HFFc6 (cell line): ENCODE data around the gene LRRK1. TPM values are rescaled to one million over a fixed set of nuclear protein-coding genes. Genes with fewer than 3 reads are reported as not detected.

Source experiments
- DNase-seq: peaks from one replicate; pipeline ENCODE4 v3.0.0-alpha.2; 2018
- H3K27ac Mint-ChIP-seq: 2 replicates; pipeline ENCODE4 v1.8.0; 2020; ENCODE audit warnings: mild to moderate bottlenecking, mixed read lengths
- H3K27me3 Mint-ChIP-seq: 2 replicates; pipeline ENCODE4 v1.8.0; 2021; ENCODE audit warnings: mild to moderate bottlenecking, moderate library complexity, mixed read lengths; ENCODE audit not compliant: insufficient read depth
- H3K36me3 Mint-ChIP-seq: 2 replicates; pipeline ENCODE4 v1.8.0; 2021; ENCODE audit warnings: low read depth, mixed read lengths
- H3K4me1 Mint-ChIP-seq: 2 replicates; pipeline ENCODE4 v1.8.0; 2020; ENCODE audit warnings: low read depth, mixed read lengths
- H3K4me3 Mint-ChIP-seq: 2 replicates; pipeline ENCODE4 v1.8.0; 2020; ENCODE audit warnings: mild to moderate bottlenecking, moderate library complexity, mixed read lengths
- H3K9me3 Mint-ChIP-seq: 2 replicates; pipeline ENCODE4 v1.8.0; 2020; ENCODE audit warnings: mild to moderate bottlenecking, mixed read lengths
- CTCF ChIP-seq: fragments of 200-600 bp; sonication (generic); IDR thresholded peaks from 2 replicates; pipeline ENCODE4 v1.5.0; 2021; ENCODE audit warnings: antibody characterized with exemption, mild to moderate bottlenecking
- total RNA-seq, 6 experiments: library from RNA; stranded (reverse); fragmentation: NEBNext Ultra II Directional; extraction: Animal tissue kit (Norgen Biotek cat#: 25700); gene quantifications; 2 replicates in 1 of 6; 3 replicates in 5 of 6; pipeline ENCODE4 v1.2.3, GENCODE V29; 2021

Gene LRRK1
- total RNA-seq, 6 experiments from 2014 or later, result 11.4 to 14.8 (median 13.5) TPM

- Mint-ChIP-seq H3K36me3 (peaks cover 52% of the 10 kb centered on the region), H3K4me3 (no peak overlapping the region), H3K27ac (no peak overlapping the region), H3K27me3 (no peaks in the 10 kb centered on the region; the same call in 1 of the 2 replicates), H3K4me1 (no peaks in the 10 kb centered on the region), H3K9me3 (peaks cover 10% of the 10 kb centered on the region)
- DNase-seq, result no peak
- TF ChIP-seq CTCF, result no peak
Measured at GRCh38 chr15:101031213-101031612, 112.1 kb downstream of the LRRK1 start.

GRCh38 chr15:101033801-101034200 is 114.6 kb downstream of the LRRK1 start:
- no peak overlapping the region for H3K4me3 Mint-ChIP-seq
- H3K27me3 Mint-ChIP-seq, result no peaks in the 10 kb centered on the region
- H3K4me1 Mint-ChIP-seq, result no peaks in the 10 kb centered on the region
- no peak for DNase-seq
- peaks cover 10% of the 10 kb centered on the region for H3K9me3 Mint-ChIP-seq
- peaks cover 50% of the 10 kb centered on the region for H3K36me3 Mint-ChIP-seq
- no peak overlapping the region for H3K27ac Mint-ChIP-seq
- TF ChIP-seq CTCF, result no peak

GRCh38 chr15:101035611-101036010 is 116.5 kb downstream of the LRRK1 start:
- Mint-ChIP-seq H3K4me3 (no peak overlapping the region), H3K27ac (no peak overlapping the region), H3K9me3 (peaks cover 10% of the 10 kb centered on the region), H3K36me3 (peaks cover 45% of the 10 kb centered on the region), H3K4me1 (no peaks in the 10 kb centered on the region), H3K27me3 (no peaks in the 10 kb centered on the region)
- TF ChIP-seq CTCF, result no peak
- DNase-seq, result no peak

- no peak overlapping the region for H3K27ac Mint-ChIP-seq
- H3K9me3 Mint-ChIP-seq, result peaks cover 10% of the 10 kb centered on the region
- H3K27me3 Mint-ChIP-seq, result no peaks in the 10 kb centered on the region
- DNase-seq, result no peak
- H3K4me3 Mint-ChIP-seq, result no peak overlapping the region
- H3K36me3 Mint-ChIP-seq, result peaks cover 39% of the 10 kb centered on the region
- no peaks in the 10 kb centered on the region for H3K4me1 Mint-ChIP-seq
- TF ChIP-seq CTCF, result no peak
Measured at GRCh38 chr15:101036189-101036588, 117.0 kb downstream of the LRRK1 start.

GRCh38 chr15:101037090-101037830 is 118.1 kb downstream of the LRRK1 start:
- Mint-ChIP-seq H3K4me1 (no peaks in the 10 kb centered on the region), H3K9me3 (peaks cover 10% of the 10 kb centered on the region), H3K4me3 (no peak overlapping the region), H3K27ac (no peak overlapping the region), H3K36me3 (peaks cover 36% of the 10 kb centered on the region), H3K27me3 (no peaks in the 10 kb centered on the region)
- DNase-seq, result no peak
- no peak for TF ChIP-seq CTCF
